ENCODE measurements around the gene SCARB1.

SCARB1 gene

GRCh38 chr12:124778411-124778810 lies 85.3 kb downstream of the SCARB1 start:
- Histone ChIP-seq H4K20me1 (ENCODE audit: control insufficient read depth, insufficient read depth, low read depth, low read length) (no peaks in the 10 kb centered on the region), H3K9me2 (replicated peaks; ENCODE audit: control insufficient read depth, low read length) (no peaks in the 10 kb centered on the region), H3K27me3 (ENCODE audit: control insufficient read depth, low read length) (peaks cover 11% of the 10 kb centered on the region), H3K36me3 (ENCODE audit: control insufficient read depth, low read length) (peaks cover 10% of the 10 kb centered on the region), H3K4me3 (ENCODE audit: low read length) (no peak overlapping the region), H3K27ac (ENCODE audit: low read depth, low read length) (no peak overlapping the region), H3K79me2 (ENCODE audit: control insufficient read depth, low read length) (no peaks in the 10 kb centered on the region), H3K4me2 (ENCODE audit: low read length) (no peak overlapping the region), H3F3A (ENCODE audit: control insufficient read depth, insufficient read depth) (peaks cover 16% of the 10 kb centered on the region), H3K9me3 (ENCODE audit: control insufficient read depth, insufficient read depth, low read length) (no peaks in the 10 kb centered on the region), H3K4me1 (ENCODE audit: control insufficient read depth, low read length) (peaks cover 64% of the 10 kb centered on the region)
- TF ChIP-seq CTCF (IDR thresholded peaks at IDR 0.05; ENCODE audit: low read depth, low read length, poor library complexity, severe bottlenecking): no peak
- no peak for TF ChIP-seq EZH2phosphoT487 (IDR thresholded peaks at IDR 0.05; ENCODE audit: borderline replicate concordance, low read length)

GRCh38 chr12:124777399-124778372 lies 86.0 kb downstream of the SCARB1 start:
- H3K4me2 ChIP-seq (ENCODE audit: low read length): no peak overlapping the region

GRCh38 chr12:124776125-124776513 lies 87.5 kb downstream of the SCARB1 start:
- Histone ChIP-seq H3K9me3 (ENCODE audit: control insufficient read depth, insufficient read depth, low read length) (no peaks in the 10 kb centered on the region), H3K9me2 (replicated peaks; ENCODE audit: control insufficient read depth, low read length) (no peaks in the 10 kb centered on the region), H3K27me3 (ENCODE audit: control insufficient read depth, low read length) (peaks cover 29% of the 10 kb centered on the region), H3K36me3 (ENCODE audit: control insufficient read depth, low read length) (peaks cover 2% of the 10 kb centered on the region; the same call in 1 of the 2 replicates), H3F3A (ENCODE audit: control insufficient read depth, insufficient read depth) (peaks cover 16% of the 10 kb centered on the region), H3K4me2 (ENCODE audit: low read length) (no peak overlapping the region), H3K27ac (ENCODE audit: low read depth, low read length) (no peak overlapping the region), H3K4me3 (ENCODE audit: low read length) (no peak overlapping the region), H3K79me2 (ENCODE audit: control insufficient read depth, low read length) (no peaks in the 10 kb centered on the region), H4K20me1 (ENCODE audit: control insufficient read depth, insufficient read depth, low read depth, low read length) (no peaks in the 10 kb centered on the region), H3K4me1 (ENCODE audit: control insufficient read depth, low read length) (peaks cover 49% of the 10 kb centered on the region)
- TF ChIP-seq EZH2phosphoT487 (IDR thresholded peaks at IDR 0.05; ENCODE audit: borderline replicate concordance, low read length): no peak
- TF ChIP-seq CTCF (IDR thresholded peaks at IDR 0.05; ENCODE audit: low read depth, low read length, poor library complexity, severe bottlenecking): no peak

More at GRCh38 chr12:124777399-124778372, 86.0 kb downstream of the SCARB1 start:
- H3K27me3 ChIP-seq (ENCODE audit: control insufficient read depth, low read length): peaks cover 16% of the 10 kb centered on the region
- H3K9me2 ChIP-seq (replicated peaks; ENCODE audit: control insufficient read depth, low read length): no peaks in the 10 kb centered on the region
- H4K20me1 ChIP-seq (ENCODE audit: control insufficient read depth, insufficient read depth, low read depth, low read length): no peaks in the 10 kb centered on the region
- peaks cover 56% of the 10 kb centered on the region for H3K4me1 ChIP-seq (ENCODE audit: control insufficient read depth, low read length)
- H3K9me3 ChIP-seq (ENCODE audit: control insufficient read depth, insufficient read depth, low read length): no peaks in the 10 kb centered on the region
- H3K4me3 ChIP-seq (ENCODE audit: low read length): no peak overlapping the region
- H3F3A ChIP-seq (ENCODE audit: control insufficient read depth, insufficient read depth): peaks cover 16% of the 10 kb centered on the region
- no peaks in the 10 kb centered on the region for H3K79me2 ChIP-seq (ENCODE audit: control insufficient read depth, low read length)
- no peak overlapping the region for H3K27ac ChIP-seq (ENCODE audit: low read depth, low read length)
- peaks cover 9% of the 10 kb centered on the region for H3K36me3 ChIP-seq (ENCODE audit: control insufficient read depth, low read length)
- TF ChIP-seq CTCF (IDR thresholded peaks at IDR 0.05; ENCODE audit: low read depth, low read length, poor library complexity, severe bottlenecking) (no peak), EZH2phosphoT487 (IDR thresholded peaks at IDR 0.05; ENCODE audit: borderline replicate concordance, low read length) (no peak)
